GM06990 (cell line): ENCODE results near the gene OTOS.

ENCODE experiments used
- DNase-seq: peaks from one replicate; pipeline ENCODE4 v3.0.0-alpha.2; 2011; ENCODE audit not compliant: insufficient read length; ENCODE audit errors: extremely low read depth
- H3K27me3 ChIP-seq: replicated peaks from 2 replicates; pipeline ENCODE4 v1.6.0; 2011; ENCODE audit warnings: low read length; ENCODE audit not compliant: control insufficient read depth, insufficient read depth
- H3K36me3 ChIP-seq: 2 replicates; pipeline ENCODE4 v1.5.1; 2011; ENCODE audit warnings: low read length; ENCODE audit not compliant: control insufficient read depth, insufficient read depth
- H3K4me3 ChIP-seq: replicated peaks from 2 replicates; pipeline ENCODE4 v1.5.1; 2011; ENCODE audit warnings: low read depth, mild to moderate bottlenecking, control low read depth, low read length
- TF ChIP-seq, protein P1 (sequence below): IDR thresholded peaks from 2 replicates; pipeline ENCODE4 v1.5.1; 2011; ENCODE audit warnings: low read length, control low read depth, mild to moderate bottlenecking, inconsistent platforms; ENCODE audit not compliant: insufficient read depth, poor library complexity, severe bottlenecking

Gene OTOS

DNA sequence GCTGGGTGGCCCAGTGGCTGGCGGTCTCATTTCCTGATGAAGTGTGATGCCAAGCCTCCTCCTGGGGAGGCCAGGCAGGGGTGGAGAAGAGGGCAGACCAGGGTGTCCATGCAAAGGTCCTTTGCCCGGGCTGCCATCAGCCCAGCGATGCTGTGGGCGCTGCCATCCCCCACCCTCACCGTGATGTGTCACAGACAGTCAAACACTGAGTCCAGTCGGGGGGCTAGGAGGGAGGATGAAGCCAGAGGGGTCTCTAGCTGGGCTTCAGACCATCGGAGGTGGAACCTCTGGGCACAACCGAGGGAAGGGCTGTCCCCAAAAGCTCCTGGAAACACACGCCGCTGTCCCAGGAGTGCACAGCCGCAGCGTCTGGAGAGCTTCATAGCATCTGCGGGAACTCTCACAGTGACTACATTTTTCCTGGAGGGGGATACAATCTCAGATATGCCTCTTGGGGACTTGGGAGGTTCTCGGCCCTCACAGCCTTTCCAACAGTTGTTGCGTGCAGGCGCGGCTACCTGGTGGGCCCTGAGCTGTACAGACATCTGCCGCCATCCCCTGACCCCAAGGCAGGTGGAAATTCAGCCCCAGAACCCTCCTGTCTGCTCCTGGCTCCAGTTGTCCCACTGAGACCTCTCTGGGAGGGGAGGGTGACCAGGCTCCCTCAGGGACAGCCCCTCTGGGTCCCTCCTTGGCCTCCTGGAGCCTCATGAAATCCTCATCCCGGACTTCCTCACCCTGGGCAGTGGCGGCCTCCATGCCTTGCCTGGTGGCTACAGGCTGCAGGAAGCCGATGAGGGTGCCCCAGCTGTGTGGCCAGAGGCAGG, 26.5 kb upstream of the OTOS start:
- TF ChIP-seq, protein P1, sequence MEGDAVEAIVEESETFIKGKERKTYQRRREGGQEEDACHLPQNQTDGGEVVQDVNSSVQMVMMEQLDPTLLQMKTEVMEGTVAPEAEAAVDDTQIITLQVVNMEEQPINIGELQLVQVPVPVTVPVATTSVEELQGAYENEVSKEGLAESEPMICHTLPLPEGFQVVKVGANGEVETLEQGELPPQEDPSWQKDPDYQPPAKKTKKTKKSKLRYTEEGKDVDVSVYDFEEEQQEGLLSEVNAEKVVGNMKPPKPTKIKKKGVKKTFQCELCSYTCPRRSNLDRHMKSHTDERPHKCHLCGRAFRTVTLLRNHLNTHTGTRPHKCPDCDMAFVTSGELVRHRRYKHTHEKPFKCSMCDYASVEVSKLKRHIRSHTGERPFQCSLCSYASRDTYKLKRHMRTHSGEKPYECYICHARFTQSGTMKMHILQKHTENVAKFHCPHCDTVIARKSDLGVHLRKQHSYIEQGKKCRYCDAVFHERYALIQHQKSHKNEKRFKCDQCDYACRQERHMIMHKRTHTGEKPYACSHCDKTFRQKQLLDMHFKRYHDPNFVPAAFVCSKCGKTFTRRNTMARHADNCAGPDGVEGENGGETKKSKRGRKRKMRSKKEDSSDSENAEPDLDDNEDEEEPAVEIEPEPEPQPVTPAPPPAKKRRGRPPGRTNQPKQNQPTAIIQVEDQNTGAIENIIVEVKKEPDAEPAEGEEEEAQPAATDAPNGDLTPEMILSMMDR, result no peak
- Histone ChIP-seq H3K36me3 (no peaks in the 10 kb centered on the region), H3K4me3 (no peak overlapping the region), H3K27me3 (no peaks in the 10 kb centered on the region)
- DNase-seq, result no peak

DNA sequence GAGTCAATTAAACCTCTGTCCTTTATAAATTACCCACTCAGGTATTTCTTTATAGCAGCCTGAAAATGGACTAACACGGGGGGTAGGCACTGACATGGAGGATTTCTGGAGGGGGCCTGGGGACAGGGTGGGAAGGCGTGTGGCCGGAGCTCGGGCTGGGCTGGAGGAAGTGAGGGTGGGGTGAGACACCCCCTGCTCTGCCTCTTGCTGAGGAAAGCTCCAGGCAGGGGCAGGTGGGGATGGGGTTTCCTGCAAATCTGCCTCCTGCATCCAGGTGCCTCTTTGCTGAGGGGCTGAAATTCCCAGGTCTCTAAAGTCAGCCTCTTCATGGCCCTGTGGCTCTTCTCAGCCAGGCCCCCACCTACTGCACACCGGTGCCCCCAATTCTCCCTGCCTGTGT, 25.7 kb upstream of the OTOS start:
- H3K27me3 ChIP-seq, result no peaks in the 10 kb centered on the region
- no peaks in the 10 kb centered on the region for H3K36me3 ChIP-seq
- no peak overlapping the region for H3K4me3 ChIP-seq
- DNase-seq, result no peak
- TF ChIP-seq, protein P1, result no peak

DNA sequence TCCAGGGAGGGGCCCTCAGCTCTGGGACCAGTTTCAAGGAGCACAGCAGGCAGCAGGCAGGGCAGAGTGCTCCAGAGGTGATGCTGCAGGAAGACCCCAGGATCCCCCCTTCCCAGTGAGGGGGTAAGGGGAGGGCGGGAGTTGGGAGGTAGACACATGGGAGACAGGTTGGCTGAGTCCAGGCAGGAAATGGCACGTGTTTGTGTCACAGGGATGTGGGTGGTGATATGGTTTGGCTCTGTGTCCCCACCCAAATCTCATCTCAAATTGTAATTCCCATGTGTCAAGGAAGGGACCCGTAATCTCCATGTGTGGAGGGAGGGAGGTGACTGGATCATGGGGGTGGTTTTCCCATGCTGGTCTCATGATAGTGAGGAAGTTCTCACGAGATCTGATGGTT, 25.2 kb upstream of the OTOS start:
- TF ChIP-seq, protein P1, result no peak
- H3K27me3 ChIP-seq, result no peaks in the 10 kb centered on the region
- no peaks in the 10 kb centered on the region for H3K36me3 ChIP-seq
- DNase-seq, result no peak
- H3K4me3 ChIP-seq, result no peak overlapping the region

DNA sequence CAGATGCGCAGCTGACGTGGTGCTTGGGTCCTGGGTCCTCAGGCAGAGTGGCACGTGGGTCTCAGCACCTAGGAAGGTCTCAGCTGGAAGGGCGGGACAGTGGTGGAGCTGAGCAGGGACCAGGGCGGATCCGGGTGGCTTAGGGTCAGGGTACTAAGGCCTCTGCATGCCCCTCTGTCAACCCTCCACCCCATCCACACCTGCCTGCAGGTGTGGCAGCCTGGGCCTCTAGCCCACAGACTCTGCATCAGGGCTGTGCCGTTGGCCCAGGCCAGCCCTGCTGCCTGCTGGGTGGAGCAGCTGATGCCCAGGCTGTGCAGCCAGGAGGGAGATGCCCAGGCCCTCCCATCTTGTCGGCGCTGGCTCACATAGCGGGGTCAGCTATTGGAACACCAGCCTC, 24.6 kb upstream of the OTOS start:
- no peak for DNase-seq
- Histone ChIP-seq H3K4me3 (no peak overlapping the region), H3K36me3 (no peaks in the 10 kb centered on the region), H3K27me3 (no peaks in the 10 kb centered on the region)
- TF ChIP-seq, protein P1, result no peak

DNA sequence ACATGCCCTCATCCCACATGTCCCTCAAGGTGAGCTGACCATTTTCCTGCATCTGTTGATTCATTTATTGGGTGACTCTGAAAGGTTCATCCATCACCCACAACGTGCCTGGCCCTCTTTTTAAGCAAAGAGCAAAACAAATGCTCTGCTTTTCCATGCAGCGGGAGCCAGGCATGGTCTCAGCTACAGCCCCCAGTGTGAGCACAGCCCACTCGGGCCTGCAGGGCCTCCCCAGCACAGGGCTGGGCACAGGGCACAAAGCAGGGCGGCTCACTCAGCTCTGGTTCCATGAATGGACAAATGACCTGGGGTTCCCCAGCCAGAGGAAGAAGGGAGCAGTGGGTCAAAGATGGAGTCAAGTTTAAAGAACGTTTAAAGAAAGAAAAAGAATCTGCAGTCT, 24.1 kb upstream of the OTOS start:
- H3K27me3 ChIP-seq, result no peaks in the 10 kb centered on the region
- H3K36me3 ChIP-seq, result no peaks in the 10 kb centered on the region
- TF ChIP-seq, protein P1, result no peak
- no peak overlapping the region for H3K4me3 ChIP-seq
- DNase-seq, result no peak
